Activated CD8-positive, alpha-beta memory T cell treated with anti-CD3 and anti-CD28 coated beads for 24 hours (primary cell): Measurements from ENCODE around the gene PADI1.

ENCODE experiments used
- DNase-seq: peaks from one replicate; pipeline ENCODE4 v3.0.0-alpha.2; 2020

PADI1 gene

GRCh38 chr1:17245816-17246325 lies 40.9 kb downstream of the PADI1 start:
- DNase-seq, result no peak

DNA sequence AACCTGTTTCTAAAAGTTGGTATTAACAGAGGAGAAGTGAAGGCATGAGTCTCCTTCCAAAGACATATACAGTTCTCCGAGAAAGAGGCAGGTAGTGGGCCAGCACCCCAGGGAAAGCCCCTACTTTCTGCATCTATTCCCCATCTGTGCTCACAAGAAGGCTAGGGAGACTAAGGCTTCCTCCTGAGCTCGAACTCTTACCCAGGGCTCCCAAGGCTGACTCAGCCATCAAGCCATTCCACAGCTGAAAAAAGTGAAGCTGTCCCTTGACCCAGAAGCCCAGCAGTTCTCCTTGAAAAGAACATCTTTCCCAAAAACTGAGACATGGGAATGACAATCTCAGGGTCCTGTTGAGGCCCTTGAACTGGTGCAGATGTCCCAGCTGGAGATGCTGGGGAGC lies 42.0 kb downstream of the PADI1 start:
- no peak for DNase-seq

- DNase-seq, result no peak
Observed at GRCh38 chr1:17248781-17249180, 43.9 kb downstream of the PADI1 start, which contains the start of gene PADI3. PADI3 (plus strand) TSS chr1:17249098; CDS start chr1:17249138, 40 bp downstream.

DNA sequence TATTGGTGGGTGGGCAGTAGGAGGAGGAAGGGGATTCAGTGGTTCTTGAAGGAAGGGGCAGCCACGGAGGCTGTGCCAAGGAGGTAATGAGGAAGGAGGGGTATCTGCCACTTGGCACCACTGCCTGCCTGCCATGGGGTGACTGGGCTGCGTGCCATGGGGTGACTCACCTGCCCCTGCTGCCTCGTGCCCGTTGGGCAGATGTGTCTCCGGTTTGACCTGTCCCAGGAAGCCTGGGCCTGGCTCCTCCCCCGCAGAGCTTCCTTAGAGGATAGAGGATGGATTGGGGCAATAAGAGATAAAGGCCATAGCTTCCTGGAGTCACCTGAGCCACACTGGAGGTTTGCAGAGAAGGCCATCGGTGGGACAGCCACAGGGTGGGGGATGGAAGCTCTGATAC lies 45.7 kb downstream of the PADI1 start:
- no peak for DNase-seq

DNA sequence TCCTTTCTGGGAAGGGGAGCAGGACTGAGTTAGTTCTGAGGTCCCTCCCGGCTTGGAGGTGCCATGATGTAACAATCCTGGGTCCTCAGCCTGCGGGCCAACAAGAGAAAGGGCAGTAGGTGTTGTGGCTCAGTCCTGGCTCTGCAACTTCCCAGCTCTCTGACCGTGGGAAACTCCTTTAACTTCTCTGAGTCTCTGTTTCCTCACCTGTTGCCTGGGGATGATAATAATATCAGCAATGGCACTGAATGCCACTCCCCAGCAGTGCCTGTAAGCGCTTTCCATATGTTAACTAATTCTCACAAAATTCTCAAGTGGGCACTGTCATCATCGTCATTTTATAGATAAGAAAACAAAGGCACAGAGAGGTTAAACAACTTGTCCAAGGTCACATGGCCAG lies 46.3 kb downstream of the PADI1 start:
- no peak for DNase-seq

DNA sequence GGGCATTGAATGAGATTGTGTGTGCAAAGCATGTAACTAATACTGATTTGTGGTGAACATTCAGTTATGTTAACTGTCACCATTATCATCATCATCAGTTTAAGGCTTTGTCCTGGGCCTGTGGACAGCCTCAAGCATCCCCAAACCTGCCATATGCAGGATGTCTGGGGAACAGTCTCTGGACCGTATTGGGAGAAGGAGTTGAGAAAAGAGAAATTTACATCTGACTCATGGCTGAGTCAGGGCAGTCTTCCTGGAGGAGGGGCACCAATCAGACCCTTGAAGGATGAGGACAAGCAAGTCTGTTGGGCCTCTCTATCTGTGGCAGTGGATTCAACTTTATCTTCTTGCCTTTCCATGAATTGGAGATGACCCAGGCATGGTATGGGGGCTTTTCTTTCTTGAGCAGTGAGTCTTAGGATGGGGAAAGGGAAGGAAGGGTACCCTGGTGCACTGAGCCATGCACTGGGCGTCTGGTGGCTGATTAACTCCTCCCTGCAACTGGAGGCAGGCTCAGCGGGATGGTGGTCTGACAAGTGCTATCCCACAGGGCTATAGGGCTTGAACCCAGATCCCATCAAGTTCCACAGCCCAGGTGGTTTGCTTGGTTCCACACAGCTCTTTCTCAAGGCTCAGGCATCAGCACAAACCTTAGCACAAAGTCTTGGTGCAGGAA lies 46.9 kb downstream of the PADI1 start:
- DNase-seq, result no peak

- DNase-seq, result no peak
Observed at GRCh38 chr1:17255336-17255735, 50.4 kb downstream of the PADI1 start.

DNA sequence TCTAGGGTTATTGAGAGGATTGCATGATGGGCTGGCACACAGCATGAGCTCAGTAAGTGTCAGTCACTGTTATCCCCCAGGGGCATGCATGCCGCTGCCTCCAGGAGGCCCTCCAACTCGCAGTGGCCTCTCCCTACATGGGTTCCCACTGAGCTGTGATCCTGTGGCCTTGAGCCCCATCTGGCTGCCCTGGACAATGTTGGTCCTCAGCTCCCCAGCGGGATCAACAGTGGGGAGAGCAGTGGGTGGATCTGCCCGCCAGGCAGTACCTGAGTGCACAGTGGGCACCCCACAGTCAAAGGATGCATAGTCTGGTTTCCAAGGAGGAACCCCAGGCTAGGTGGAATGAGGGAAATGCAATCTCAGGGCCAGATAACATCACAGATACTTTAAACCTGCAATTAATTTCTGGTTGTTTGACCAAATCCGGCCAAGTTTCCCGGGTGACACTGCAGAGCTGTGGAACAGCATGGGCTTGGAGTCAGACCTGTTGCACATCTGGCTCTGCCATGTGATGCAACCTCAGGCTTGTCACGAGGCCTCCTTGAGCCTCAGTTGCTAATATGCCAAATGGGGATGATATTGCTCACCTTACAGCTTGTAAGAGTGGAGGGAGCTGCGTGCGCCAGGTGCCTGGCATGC lies 53.3 kb downstream of the PADI1 start:
- DNase-seq, result no peak

DNA sequence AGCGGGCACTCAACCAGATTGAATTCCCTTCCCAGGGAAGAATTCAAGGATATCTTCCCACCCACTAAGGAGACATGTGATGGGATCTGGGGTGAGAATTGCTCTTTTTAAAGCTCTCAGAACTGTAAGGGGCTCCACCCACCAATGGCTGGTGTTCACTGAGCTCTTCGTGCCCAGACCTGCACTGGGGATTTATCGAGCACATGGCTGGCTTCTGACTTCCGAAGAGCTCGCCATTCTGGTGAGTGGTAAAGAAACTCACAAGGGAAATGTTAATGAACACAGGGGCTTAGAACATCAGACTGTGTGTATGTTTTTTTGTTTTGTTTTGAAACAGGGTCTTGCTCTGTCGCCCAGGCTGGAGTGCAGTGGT lies 53.8 kb downstream of the PADI1 start:
- DNase-seq, result no peak

DNA sequence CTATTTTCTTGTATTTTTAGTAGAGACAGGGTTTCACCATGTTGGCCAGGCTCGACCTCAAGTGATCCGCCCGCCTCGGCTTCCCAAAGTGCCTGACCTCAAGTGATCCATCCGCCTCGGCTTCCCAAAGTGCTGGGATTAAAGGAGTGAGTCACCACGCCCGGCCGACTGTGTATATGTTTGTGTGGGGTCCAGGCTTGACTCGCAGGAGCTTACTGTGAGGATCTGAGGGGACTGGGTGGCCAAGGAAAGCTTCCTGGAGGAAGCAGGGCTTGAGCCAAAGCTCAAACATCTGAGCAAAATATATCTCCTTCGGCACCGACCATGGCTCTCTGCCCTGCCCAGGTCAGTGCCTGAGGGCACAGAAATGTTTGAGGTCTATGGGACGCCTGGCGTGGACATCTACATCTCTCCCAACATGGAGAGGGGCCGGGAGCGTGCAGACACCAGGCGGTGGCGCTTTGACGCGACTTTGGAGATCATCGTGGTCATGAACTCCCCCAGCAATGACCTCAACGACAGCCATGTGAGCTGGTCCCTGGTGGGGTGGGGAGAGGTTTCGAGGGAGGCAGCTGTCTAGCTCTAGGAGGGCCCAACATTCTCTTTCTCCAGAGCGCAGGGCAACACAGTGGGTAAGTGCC lies 54.4 kb downstream of the PADI1 start:
- no peak for DNase-seq

DNA sequence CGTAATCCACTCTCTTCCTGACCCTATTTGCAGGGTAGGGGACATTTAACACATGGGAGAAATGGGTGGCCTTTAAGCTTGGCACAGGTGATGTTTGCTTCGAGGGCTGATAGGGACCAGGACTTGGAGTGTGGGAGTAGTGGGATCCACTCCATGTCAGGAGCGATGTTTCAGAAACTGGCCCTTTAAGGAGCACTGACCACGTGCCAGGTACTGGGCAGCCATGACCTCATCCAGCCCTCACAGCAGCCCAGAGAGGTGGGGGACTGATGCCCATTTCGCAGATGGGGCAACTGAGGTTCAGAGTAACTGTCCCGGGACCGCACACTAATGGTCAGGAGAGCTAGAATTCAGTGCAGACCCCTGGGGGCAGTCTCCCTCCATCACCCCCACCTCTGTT lies 55.3 kb downstream of the PADI1 start:
- DNase-seq, result no peak

DNA sequence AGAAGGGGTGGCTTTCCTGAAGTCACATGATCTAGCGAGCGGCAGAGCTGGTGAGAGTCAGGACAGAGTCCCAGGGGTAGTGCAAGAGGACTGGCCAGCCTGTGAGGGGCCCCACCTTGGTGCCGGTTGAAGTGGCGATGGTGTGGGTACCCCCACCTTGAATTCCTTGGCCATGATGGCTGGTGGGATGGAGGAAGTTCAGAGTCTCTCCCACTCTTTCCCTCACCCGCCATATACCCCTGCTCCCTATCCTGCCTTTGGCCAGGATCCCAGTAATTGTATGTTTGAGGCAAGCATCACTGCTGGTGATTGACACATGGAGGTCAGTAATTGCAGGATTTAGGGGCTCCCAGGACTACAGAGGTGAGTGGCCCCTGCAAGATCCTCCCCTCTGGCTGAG lies 55.8 kb downstream of the PADI1 start:
- DNase-seq, result no peak

- no peak for DNase-seq
Observed at GRCh38 chr1:17263936-17264335, 59.0 kb downstream of the PADI1 start.

DNA sequence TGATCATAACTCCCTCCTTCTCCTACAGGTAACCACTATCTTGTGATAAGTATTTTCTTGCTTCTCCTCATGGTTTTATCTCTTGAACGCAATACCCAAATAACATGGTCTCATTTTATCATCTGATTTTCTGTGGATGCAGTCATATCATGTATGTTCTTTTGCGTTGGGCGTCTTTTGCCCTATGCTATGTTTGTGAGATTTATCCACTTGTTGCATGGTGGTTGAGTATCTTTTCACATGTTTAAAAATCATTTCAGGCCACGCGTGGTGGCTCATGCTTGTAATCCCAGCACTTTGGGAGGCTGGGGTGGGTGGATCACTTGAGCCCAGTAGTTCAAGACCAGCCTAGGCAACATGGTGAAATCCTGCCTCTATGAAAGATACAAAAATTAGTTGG lies 59.5 kb downstream of the PADI1 start:
- DNase-seq, result no peak

DNA sequence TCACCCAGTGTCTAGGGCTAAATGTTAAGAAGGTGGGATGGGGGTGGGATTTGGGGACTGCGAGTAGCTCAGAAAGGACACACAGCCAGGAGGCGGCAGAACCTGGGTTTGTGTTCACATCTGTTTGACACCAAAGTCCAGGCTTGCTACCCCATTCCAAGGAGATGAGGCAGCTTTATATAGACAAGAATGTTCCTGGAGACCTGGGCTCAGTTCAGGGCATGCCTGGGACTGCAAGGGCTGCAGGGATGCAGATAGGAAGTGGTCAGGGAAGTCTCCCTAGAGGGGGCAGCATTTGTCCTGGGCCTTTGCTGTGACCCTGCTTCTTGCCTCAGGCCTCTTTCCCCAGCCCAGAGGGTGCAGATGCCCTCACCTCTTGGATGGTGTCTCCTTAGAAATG lies 60.2 kb downstream of the PADI1 start:
- no peak for DNase-seq

DNA sequence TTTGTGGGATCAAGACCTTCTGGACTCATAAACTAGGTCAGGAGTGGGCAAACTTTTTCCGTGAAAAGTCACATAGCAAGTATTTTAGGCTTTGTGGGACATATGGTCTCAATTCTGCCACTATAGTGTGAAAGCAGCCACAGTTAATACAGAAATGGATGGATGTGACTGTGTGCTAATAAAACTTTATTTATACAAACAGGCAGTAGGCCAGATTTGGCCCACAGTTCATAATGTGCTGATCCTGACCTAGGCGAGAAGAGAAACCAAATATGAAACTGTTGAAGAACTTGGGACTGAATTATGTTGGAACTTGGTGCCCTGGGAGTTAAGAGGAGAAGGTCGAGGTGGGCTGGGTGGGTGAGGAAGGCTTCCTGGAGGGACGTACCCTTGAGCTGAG lies 61.0 kb downstream of the PADI1 start:
- no peak for DNase-seq

DNA sequence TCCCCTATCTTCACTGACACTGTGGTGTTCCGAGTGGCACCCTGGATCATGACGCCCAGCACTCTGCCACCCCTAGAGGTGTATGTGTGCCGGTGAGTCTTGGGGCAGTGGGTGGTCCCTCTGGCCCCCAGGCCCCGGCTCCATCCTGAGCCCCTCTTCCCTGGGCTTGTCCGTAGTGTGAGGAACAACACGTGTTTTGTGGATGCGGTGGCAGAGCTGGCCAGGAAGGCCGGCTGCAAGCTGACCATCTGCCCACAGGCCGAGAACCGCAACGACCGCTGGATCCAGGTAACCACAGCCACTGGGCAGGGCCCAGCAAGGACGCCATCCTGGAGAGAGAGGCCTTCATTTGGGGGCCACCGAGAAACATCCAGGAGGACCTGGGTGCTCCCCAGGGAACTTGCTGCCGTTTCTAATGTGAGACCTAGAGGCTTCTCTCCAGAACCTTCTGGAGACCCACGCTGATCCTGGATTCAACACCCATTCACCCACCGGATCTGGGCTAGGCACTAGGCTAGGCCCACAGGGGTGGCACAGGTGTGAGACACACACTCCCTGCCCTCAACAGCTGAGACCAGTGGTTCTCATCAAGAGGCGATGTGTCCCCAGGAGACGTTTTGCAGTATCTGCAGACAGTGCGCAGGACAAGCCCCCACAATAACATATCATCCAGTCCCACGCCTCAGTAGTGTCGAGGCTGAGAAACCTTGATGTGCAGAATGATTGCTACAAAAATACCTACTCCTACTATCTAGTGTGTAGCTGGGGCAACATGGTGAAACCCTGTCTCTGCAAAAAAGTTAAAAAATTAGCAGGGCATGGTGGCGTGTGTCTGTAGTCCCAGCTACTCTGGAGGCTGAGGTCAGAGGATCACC lies 66.2 kb downstream of the PADI1 start:
- DNase-seq, result no peak

GRCh38 chr1:17272066-17272465 lies 67.1 kb downstream of the PADI1 start:
- DNase-seq, result no peak

DNA sequence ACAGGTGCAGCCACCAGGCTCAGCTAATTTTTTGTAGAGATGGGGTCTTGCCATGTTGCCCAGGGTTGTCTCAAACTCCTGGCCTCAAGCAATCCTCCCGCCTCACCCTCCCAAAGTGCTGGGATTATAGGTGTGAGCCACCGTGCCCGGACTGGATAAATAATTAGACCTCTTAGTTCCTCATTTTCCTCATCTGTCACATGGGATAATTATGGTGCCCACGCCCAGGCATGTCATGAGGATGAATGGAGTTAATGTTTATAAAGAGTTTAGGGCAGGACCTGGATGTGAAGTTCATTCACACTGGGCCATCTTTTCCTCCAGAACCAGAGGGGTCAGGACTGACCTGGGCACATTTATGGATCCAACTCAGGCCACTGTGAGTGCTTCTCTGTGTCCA lies 67.7 kb downstream of the PADI1 start:
- DNase-seq, result no peak

- DNase-seq, result no peak
Observed at GRCh38 chr1:17273096-17273495, 68.2 kb downstream of the PADI1 start.

GRCh38 chr1:17274186-17275170 lies 69.5 kb downstream of the PADI1 start:
- DNase-seq, result peak; percentile 59

- no peak for DNase-seq
Observed at GRCh38 chr1:17276568-17276967, 71.6 kb downstream of the PADI1 start.
